ENCODE measurements around the gene SDK1.
A peak's percentile ranks its signal among the peaks of the same experiment; 100 is the strongest.

The SDK1 gene

DNA sequence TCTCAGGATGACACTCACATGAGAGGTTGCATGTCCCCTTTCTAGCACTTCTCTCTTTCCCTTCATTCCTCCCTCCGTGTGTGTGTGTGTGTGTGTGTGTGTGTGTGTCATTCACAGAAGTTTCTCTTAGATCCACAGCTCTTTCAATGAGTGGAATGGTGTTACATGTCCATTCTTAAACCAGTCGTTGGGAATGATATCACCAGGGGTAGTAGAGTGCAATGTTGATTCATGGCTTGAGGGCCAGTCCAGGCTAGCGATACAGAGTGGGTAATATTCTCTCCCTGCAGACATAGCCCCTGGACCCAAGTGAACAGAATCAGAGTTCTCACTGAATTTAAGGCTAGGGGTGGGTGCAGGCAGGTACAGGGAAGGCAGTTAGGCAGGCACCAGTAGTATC lies 187.8 kb downstream of the SDK1 start:
- no peak overlapping the region for H3K27ac ChIP-seq
- no peak overlapping the region for H3K4me3 ChIP-seq
- TF ChIP-seq, protein P1, sequence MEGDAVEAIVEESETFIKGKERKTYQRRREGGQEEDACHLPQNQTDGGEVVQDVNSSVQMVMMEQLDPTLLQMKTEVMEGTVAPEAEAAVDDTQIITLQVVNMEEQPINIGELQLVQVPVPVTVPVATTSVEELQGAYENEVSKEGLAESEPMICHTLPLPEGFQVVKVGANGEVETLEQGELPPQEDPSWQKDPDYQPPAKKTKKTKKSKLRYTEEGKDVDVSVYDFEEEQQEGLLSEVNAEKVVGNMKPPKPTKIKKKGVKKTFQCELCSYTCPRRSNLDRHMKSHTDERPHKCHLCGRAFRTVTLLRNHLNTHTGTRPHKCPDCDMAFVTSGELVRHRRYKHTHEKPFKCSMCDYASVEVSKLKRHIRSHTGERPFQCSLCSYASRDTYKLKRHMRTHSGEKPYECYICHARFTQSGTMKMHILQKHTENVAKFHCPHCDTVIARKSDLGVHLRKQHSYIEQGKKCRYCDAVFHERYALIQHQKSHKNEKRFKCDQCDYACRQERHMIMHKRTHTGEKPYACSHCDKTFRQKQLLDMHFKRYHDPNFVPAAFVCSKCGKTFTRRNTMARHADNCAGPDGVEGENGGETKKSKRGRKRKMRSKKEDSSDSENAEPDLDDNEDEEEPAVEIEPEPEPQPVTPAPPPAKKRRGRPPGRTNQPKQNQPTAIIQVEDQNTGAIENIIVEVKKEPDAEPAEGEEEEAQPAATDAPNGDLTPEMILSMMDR (IDR thresholded peaks at IDR 0.05): no peak
- DNase-seq (ENCODE audit: low spot score): no peak

DNA sequence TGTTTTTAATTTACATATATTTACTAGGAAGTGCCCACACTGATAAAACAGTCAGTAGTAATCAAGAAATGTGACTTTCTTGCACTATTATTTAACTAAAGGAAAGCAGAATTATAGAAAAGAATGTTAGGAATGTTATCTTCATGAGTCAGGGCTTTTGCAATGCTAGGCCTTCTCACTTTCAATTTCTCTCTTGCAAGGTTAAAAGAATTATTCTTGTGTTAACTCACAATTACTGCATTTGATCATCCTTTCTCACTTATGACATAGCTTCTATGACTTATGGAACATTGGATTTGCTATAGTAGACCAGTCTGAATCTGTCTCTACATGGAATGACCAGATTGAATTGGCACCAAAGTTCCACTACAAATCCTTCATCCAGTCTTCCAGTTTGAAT lies 192.4 kb downstream of the SDK1 start:
- TF ChIP-seq, protein P1 (IDR thresholded peaks at IDR 0.05): no peak
- DNase-seq (ENCODE audit: low spot score): no peak
- H3K4me3 ChIP-seq: peak overlapping the region; percentile 26
- peak overlapping the region in 1 of 2 donors; percentile 53 for H3K27ac ChIP-seq

DNA sequence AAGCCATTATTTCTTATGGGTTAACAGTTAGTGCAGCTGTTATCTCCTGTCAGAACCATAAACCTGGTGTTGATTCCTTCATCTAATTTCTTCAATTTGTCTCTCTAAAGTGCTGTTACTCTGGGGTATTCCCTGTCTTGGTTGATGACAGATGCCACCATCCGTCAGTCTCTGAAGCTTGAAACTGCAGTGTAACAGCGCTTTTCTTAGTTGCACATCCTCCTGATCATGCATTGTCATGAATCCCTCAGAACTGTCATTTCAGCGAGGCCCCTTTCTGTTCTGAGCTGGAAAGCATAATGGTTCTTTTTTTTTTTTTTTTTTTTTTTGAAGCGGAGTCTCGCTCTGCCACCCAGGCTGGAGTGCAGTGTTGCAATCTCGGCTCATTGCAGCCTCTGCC lies 193.9 kb downstream of the SDK1 start:
- H3K4me3 ChIP-seq: no peak overlapping the region
- no peak overlapping the region for H3K27ac ChIP-seq
- TF ChIP-seq, protein P1 (IDR thresholded peaks at IDR 0.05): no peak
- no peak for DNase-seq (ENCODE audit: low spot score)

DNA sequence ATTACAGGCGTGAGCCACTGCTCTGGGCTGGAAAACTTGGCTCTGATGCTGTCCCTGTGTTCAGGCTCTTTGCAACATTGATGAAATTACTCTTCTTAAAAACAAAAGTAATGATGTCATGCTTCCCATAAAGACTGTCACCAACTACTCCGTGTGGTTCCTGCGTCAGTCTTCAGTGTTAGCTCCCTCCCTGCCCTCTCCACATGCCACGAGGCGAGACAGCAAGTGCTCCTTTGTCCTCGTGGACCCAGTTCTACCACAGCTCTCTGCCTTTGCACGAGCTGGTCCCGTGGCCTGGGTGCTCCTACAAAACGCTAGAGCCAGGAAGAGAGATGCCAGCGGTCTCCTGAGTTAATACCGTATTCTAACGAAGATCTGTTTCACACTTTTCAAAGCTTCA lies 194.5 kb downstream of the SDK1 start:
- TF ChIP-seq, protein P1 (IDR thresholded peaks at IDR 0.05): no peak
- Histone ChIP-seq H3K27ac (no peak overlapping the region), H3K4me3 (peak overlapping the region; percentile 20)
- no peak for DNase-seq (ENCODE audit: low spot score)

DNA sequence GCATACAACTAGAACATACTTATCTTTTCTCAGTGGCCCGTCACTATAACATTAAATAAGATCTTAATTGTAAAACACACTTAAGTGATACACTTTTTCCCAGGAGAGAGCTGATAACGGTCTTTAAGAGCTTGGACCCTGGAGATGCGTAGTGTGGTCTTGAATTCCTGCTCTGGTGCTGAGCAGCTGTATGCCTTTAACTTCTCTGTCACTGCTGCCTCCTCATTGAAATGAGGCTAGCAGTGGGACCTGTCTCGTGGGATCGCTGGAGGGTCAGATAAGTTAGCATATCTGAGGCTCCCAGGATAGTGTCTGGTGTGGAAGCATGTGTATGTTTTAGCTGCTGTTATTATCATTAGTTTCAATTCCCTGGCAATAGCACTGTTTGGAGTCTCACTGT lies 194.9 kb downstream of the SDK1 start:
- Histone ChIP-seq H3K4me3 (peak overlapping the region; percentile 20), H3K27ac (no peak overlapping the region)
- TF ChIP-seq, protein P1 (IDR thresholded peaks at IDR 0.05): no peak
- no peak for DNase-seq (ENCODE audit: low spot score)

DNA sequence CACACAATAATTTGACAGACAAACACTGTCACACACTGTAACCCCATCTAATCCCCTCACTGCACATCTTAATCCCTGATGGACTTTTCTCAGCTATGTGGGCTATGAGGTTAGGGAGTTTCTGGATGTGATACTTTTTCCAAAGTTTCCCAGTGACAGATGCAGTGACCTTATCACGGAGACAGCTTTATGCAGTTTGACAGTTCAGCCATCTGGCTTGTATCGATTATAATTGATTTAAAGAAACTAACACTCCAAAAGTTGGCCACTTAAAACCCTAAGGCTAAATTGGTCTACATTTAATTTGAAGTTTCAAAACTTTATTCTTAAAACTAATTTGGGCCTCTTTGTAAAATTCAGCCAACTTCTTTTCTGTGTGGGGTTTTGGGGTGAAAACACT lies 196.7 kb downstream of the SDK1 start:
- DNase-seq (ENCODE audit: low spot score): no peak
- H3K4me3 ChIP-seq: no peak overlapping the region
- TF ChIP-seq, protein P1 (IDR thresholded peaks at IDR 0.05): no peak
- H3K27ac ChIP-seq: no peak overlapping the region

DNA sequence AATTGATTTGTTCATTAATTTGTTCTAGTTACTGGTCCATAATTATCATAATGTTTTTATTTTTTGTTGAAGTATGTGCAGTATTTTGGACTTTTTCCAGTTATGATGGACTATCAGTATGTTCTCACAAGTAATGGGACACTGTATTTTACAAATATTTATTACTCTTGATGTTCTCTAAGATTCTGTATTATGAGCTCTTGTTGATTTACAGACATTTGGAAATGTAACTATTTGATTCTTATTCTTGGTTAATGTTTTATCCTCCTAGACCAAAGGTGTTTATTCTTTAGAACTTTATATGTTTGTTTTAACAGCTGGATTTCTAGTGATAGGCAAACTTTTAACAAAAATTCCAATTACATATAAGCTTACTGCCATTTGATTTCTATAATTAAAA lies 200.6 kb downstream of the SDK1 start:
- DNase-seq (ENCODE audit: low spot score): no peak
- Histone ChIP-seq H3K27ac (no peak overlapping the region), H3K4me3 (no peak overlapping the region)
- TF ChIP-seq, protein P1 (IDR thresholded peaks at IDR 0.05): no peak
